HG02759 (cell line): ENCODE measurements around the gene ZNF726.
A peak's percentile ranks its signal among the peaks of the same experiment; 100 is the strongest.
"Not testable (repeated sequence)": the region's sequence is repeated elsewhere in the genome, so short reads cannot be mapped to it uniquely, and the experiment has no call there.

Experiments
- ATAC-seq: cut with Tn5 transposase; IDR thresholded peaks from one replicate; pipeline ENCODE4 v1.9.1; 2021; ENCODE audit warnings: mild to moderate bottlenecking, moderate library complexity; ENCODE audit not compliant: unreplicated experiment

Gene ZNF726

DNA sequence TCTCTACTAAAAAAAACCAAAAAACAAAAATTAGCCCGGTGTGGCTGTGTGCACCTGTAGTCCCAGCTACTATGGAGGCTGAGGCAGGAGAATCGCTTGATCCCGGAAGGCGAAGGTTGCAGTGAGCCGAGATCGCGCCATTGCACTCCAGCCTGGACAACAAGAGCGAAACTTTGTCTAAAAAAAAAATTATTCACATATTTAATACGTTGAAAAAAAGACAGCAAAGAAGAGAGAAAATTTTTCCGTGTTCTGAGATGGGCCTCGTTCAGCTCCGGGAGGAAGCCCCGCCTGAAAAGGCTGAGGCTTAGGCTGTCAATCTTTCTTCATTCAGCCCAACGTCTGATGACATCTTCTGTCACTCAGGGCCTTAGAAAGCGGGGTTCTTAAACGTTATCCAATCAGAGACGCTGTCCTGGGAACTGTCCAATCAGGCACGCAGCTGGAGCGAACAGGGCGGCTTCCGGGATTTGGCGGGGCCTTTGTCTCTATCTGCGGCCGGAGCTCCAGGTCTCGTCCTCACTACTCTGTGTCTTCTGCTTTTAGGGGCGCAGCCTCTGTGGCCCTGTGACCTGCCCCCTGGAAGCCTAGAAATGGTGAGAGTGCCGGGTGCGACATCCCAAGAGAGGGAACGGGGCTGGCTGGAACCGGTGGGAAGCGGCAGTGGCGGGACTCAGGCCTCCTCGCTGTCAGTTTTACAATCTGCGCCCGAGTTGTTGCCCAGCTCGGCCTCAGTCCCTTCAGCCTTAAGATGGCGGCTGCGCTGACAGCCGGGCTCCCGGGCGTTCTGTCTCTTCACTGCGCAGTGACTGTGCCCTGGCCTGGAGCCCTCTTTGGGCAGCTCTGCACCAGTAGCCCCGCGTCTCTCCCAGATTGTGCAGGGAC, at the start of gene ZNF726:
ZNF726 (plus strand) TSS at position 485 of the 885 bp plus-strand sequence; CDS start at position 594, 109 bp downstream.
- ATAC-seq: peak; percentile 99

DNA sequence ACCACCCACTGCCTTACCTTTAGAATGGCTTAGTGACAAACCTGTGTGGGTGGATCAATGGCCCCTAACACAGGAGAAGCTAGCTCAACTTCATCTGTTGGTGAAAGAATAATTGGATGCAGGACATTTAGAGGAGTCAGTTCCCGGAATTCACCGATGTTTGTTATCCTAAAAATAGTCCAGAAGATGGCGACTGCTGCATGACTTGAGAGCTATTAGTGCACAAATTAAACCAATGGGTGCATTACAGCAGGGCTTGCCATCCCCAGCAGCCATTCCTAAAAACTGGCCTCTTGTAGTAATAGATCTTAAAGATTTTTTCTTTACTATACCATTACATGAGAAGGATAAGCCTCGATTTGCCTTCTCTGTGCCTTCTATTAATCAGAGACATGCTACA, 46.8 kb upstream of the ZNF726 start:
- no peak for ATAC-seq

DNA sequence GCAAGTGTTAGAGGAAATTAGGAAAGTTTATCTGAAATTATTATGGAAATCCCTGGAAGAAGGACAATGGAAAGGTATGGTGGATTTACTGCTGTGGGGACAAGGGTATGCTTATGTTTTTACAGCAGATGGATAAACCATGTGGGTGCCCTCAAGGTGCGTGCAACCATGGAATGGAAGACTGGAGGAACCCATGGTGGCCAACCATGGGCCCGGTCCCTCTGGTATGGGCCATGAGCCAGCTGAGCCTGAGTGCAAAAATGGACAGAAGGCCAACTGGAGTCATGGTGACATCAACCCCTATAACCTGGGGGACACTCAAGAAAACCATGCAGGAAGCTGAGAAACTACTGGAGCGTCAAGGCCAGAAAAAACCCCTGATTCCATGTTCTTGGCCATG, 46.1 kb upstream of the ZNF726 start:
- ATAC-seq: no peak

DNA sequence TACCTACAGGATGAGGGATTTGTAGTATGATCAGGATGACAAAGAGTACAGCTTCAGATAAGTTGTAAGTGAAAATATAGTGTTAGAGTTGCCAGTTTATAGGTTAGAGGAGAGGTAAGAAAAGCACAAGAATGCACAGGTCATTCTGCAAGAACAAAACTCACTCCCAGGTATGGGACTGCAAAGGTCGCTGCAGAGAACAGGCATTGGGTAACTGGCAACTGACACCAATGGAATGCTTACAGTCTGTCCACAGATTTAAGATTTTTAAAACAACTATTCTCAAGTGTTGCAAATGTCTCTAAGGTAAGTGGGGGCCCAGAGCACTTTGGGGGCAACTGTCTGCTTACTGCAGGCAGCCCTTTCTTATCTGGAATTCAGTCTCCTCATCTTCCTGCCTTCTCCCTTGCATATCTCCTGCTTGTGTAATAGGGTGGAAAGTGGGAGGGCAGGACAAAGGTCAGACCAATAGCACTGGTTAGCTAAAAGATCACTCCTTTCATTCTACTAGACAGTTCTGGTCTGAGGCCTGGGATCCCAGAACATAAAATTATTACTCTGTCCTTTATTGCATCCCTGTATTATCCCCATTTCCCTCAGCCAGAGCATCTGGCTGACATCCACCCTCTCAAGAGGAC, 42.3 kb upstream of the ZNF726 start:
- ATAC-seq: no peak

DNA sequence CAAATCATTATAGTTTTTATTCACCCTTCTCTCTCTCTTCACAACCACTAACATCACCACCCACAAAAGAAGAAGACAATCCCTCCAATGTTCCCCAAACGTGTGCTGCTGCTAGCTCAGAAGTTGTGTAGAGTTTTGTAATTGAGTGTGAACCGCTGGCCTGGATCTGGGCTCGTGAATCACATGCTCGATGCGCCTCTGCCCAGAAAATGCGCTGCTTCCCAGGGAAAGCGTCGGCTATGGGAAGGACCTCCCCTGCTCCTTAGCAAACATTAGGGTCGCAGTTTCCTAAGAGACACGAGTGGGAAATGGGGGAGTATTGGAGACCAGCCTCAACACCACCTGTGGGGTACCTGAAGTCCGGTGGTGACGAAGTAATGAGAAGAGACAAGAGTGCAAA, 38.4 kb upstream of the ZNF726 start:
- no peak for ATAC-seq

DNA sequence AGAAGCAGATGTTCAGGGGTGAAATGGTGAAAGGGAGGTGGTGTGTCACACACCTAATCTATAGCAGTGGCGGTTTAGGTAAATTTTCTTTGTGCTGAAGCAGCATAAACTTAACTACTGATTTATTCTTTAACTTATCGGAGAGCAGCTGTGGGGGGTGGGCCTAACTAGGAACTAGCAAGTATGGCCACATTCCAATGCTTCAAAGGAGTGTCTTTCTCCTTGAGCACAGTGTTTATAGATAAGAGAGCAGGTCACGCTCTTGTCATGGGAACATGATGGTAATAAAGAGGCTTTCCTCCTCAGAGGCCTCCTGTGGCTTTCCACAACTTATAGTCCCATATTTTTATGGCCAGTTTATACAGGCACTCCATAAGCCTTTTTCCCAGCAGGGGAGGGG, 37.9 kb upstream of the ZNF726 start:
- not testable (repeated sequence) for ATAC-seq

DNA sequence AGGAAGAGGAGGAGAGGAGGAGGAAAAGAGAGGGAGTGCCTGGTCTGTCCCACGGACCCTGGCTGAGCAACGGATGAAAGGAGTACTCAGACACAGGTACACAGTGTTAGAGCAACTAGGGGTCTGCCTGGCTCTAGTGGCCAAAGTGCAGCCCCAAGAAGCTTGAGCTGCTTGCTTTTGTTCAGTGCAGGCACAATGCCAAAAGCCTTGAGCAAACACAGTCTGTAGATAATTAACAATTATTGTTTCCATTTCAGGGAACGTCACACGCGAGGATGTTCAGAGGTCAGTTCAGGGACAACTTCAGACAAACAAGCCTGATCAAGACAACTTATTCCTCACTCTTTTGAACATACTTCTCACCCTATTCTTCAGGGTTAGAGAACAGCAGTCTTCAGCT, 32.2 kb upstream of the ZNF726 start:
- no peak for ATAC-seq

DNA sequence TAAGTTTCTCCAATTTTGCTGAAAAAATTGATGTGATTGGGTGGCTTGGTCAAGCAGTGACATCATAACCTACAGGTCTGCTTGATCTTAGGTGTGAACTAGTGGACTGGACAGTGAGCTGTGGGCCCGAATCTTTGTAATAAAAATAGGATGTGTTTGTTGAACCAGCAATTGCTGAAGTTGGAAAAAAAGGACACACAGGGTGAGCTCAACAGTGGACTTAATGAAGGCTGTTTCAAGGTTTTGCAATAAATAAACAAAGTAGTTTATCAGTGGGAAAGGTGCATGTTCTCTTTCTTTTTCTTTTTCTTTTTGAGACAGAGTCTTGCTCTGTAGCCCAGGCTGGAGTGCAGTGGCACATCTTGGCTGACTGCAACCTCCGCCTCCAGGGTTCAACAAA, 30.3 kb upstream of the ZNF726 start:
- no peak for ATAC-seq

DNA sequence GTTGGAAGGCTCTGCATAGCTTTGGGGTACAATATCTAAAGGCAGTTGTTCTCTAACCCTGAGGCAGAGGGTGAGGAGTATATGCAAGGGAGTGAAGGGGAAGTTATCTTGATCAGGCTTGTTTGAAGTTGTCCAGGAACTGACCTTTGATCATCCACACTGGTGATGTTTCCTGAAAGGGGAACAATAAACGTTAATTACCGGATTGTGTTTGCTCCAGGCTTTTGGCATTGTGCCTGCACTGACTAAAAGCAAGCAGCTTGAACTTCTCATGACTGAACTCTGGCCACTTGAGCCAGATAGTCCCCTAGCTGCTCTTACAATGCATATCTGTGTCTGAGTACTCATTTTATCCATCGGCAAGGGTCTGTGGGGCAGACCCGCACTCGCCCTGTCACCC, 27.0 kb upstream of the ZNF726 start:
- ATAC-seq: no peak

DNA sequence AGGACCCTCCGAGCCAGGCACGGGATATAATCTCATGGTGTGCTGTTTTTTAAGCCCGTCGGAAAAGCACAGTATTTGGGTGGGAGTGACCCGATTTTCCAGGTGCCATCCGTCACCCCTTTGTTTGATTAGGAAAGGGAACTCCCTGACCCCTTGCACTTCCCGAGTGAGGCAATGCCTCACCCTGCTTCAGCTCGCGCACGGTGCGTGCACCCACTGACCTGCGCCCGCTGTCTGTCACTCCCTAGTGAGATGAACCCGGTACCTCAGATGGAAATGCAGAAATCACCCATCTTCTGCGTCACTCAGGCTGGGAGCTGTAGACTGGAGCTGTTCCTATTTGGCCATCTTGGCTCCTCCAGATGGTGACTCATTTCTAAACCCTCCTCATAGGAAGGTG, 18.6 kb upstream of the ZNF726 start:
- ATAC-seq: not testable (repeated sequence)

DNA sequence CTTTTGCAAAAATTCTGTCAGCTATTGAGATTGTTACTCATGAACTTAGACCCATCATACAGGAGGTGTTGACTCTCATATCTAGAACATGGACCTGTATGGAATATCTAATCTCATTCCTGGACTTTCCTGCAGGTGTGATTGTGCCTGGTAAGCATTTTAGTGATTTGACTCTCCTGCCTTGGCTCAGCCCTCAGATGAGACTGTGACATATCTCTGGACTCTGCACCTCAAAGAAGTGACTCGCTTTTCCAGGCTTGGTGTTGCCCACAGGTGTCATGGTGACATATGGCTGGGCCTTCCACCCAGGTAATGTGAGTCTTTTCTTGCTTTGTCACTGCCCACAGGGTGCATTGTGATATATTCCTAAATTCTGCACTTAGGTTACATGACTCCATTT, 17.8 kb upstream of the ZNF726 start:
- ATAC-seq: no peak

DNA sequence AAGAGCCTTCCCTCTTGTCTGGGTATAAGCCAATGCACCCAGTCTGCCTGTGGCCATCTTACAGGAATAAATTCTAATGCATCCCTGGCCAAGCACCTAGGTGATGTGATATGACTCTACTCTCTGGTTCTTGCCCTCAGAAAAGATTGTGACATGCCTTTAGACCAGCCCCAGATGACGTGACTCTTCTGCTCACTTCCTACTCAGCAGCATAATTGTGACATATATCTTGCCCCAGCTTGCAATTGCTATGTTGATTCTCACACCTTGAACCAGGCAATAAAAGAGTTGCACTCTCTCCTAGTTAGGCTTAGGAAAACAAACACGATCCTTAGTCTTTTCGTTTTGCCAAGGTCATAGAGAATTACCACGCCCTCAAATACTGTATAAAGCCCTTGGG, 13.3 kb upstream of the ZNF726 start:
- ATAC-seq: no peak

DNA sequence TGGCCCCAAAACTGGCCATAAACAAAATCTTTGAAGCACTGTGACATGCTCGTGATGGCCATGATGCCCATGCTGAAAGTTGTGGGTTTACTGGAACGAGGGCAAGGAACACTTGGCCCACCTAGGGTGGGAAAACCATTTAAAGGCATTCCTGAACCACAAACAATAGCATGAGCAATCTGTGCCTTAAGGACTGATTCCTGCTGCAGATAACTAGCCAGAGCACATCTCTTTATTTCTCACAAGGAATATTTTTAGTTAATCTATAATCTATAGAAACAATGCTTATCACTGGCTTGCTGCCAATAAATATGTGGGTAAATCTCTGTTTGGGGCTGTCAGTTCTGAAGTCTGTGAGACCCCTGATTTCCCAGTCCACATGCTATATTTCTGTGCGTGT, 10.3 kb upstream of the ZNF726 start:
- ATAC-seq: no peak

DNA sequence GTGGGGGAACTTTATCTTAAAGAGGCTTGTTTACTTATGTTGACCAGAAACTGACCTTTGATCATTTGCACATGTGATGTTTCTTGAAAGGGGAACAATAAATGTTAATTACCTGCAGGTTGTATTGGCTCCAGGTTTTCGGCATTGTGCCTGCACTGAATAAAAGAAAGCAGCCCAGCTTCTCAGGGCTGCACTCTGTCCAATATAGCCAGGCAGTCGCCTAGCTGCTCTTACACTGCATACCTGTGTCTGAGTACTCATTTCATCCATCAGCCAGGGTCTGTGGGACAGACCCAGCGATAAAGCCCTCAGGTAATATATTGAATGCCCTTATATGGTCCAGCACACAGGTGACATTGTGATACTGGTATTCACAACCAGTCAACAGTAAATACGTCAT, 8.9 kb upstream of the ZNF726 start:
- ATAC-seq: no peak

DNA sequence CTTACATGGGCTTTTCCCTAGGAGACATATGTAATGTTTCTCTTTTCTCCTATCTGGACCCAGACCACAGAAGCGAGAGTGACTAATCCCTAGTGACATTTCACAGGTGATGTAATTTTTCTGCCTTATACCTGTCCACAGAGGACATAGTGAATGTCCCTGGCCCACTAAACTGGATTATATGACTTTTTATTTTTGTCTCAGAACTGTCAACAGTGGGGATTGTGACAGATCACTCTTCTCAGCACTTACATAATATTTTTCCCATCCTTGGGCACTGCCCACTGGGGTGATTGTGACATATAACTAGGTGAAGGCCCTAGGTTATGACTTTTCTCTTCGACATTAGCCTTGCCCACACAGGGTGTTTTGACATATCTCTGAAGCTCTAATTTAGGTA, 7.9 kb upstream of the ZNF726 start:
- ATAC-seq: no peak

DNA sequence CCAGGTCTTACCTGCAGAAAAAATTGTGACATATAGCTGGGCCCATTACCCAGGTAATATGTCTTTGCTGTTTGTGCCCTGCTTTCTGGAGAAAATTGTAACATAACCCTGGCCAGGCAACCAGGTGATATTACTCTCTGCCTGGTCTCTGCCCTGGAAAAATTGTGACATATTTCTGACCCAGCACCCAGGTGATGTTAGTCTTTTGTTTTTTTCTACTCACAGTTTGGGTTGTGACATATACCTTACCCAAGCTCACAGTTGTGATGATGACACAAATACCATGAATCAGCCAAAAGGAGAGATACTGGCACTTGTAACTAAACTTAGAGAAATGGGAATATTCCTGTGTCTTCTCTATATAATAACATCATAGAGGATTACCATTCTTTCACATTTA, 6.5 kb upstream of the ZNF726 start:
- no peak for ATAC-seq

DNA sequence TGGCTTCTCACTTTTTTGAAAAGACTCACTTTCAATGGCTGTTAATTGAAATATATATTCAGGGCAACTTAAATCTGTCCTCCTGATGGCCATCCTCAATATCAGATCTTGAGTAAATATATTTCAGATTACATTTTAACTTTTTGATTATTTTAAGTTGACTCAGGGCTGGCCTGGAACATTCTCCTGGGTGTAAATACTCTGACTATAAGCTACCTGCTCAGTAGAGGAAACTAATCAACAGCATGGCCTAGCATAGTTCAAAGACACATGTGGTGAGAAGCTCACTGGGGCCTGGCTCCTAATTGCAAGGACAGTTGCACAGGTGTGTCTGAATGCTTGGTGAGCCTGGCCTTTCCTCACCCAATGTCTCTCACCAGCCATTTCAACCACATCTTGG, 5.5 kb upstream of the ZNF726 start:
- no peak for ATAC-seq

DNA sequence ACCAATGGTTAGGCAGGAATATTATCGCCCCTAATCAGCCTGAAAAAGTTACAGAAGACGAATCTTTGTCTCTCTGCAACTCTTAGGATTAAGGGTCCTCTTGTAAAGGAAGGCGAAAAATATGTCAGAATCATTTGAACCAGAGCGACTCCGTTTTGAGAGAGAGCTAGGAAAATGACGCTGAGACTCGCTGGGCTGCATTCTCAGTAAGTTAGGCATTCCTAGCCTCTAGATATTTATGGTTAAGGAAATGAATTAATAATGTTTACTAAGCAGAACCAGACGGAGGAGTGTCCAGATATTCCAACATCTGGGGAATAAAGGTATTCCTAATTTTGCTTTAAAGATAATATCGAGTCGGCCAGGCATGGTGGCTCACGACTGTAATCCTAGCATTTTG, 755 bp upstream of the ZNF726 start:
- ATAC-seq: no peak

DNA sequence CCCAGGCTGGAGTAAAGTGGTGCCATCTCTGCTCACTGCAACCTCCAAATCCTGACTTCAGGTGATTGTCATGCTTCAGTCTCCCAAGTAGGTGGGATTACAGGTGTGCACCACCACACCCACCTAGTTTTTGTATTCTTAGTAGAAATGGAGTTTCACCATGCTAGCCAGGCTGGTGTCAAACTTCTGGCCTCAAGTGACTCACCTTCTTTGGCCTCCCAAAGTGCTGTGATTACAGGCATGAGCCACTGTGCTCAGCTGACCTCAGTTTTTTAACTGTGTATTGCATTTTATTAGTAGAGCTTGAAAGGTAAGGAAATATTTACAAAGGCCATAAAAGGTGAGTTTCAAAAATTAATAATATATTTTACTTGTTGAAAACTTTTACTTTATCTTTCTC, 2.3 kb downstream of the ZNF726 start:
- no peak for ATAC-seq

DNA sequence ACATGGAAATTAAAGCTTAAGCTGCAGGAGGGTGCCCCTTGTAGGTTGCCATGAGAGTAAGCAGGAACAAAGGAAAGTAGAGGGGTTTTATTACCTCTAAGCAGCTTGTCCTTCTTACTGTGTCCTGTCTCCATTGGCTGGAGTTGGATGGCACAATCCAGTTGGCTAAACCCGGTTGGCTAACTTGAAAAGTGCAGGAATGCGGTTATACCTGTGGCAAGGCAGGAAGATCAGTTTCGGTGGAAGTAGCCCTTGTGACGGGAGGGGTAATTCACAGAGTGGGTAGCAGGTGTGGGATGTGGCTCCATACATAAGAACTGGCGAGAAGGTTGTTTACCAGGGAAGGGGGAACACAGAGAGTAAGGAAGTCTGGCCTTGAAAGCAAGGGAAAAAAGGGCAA, 3.2 kb downstream of the ZNF726 start:
- no peak for ATAC-seq

DNA sequence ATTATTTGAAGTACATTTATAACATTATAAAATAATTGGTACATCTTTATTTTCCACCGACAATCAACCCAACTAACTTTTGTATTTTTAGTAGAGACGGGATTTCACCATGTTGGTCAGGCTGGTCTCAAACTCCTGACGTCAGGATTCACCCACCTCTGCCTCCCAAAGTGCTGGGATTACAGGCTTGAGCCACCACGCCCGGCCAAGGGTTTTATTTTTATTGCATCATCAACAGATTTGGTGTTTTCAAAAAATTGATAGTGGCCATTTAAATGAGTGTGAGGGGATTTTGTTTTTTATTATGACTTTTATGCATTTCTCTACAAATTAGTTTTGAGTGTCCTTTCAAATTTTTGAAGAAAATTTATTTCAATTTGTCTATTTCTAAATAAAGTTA, 10.6 kb downstream of the ZNF726 start:
- no peak for ATAC-seq

DNA sequence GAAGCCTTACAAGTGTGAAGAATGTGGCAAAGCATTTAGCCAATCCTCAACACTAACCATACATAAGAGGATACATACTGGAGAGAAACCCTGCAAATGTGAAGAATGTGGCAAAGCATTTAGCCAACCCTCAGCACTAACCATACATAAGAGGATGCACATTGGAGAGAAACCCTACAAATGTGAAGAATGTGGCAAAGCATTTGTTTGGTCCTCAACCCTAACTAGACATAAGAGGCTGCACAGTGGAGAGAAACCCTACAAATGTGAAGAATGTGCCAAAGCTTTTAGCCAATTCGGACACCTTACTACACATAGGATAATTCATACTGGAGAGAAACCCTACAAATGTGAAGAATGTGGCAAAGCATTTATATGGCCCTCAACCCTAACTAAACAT, 18.2 kb downstream of the ZNF726 start:
- ATAC-seq: no peak

DNA sequence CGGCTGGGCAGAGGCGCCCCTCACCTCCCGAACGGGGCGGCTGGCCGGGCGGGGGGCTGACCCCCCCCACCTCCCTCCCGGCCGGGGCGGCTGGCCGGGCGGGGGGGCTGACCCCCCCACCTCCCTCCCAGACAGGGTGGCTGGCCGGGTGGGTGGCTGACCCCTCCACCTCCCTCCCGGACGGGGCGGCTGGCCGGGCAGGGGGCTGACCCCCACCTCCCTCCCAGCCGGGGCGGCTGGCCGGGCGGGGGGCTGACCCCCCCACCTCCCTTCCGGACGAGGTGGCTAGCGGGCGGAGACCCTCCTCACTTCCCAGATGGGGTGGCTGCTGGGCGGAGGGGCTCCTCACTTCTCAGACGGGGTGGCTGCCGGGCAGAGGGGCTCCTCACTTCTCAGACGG, 22.3 kb downstream of the ZNF726 start:
- ATAC-seq: not testable (repeated sequence)
